ENCODE results near the gene PMF1.

The PMF1 gene

GRCh38 chr1:156241311-156241811 lies 28.6 kb downstream of the PMF1 start (continued):
- TF ChIP-seq, protein P1, sequence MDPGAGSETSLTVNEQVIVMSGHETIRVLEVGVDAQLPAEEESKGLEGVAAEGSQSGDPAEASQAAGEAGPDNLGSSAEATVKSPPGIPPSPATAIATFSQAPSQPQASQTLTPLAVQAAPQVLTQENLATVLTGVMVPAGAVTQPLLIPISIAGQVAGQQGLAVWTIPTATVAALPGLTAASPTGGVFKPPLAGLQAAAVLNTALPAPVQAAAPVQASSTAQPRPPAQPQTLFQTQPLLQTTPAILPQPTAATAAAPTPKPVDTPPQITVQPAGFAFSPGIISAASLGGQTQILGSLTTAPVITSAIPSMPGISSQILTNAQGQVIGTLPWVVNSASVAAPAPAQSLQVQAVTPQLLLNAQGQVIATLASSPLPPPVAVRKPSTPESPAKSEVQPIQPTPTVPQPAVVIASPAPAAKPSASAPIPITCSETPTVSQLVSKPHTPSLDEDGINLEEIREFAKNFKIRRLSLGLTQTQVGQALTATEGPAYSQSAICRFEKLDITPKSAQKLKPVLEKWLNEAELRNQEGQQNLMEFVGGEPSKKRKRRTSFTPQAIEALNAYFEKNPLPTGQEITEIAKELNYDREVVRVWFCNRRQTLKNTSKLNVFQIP (CRISPR knock-in tag; IDR thresholded peaks at IDR 0.05; ENCODE audit: borderline replicate concordance, low read depth): no peak

DNA sequence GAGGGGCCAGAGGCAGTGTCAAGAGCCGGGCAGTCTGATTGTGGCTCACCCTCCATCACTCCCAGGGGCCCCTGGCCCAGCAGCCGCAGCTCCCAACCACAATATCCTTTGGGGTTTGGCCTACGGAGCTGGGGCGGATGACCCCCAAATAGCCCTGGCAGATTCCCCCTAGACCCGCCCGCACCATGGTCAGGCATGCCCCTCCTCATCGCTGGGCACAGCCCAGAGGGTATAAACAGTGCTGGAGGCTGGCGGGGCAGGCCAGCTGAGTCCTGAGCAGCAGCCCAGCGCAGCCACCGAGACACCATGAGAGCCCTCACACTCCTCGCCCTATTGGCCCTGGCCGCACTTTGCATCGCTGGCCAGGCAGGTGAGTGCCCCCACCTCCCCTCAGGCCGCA lies 29.1 kb downstream of the PMF1 start, which contains the start of gene BGLAP:
Gene BGLAP, plus strand, starts transcription at position 259 of the 400 bp plus-strand sequence. Its CDS starts 48 bp downstream, at position 307.
- TF ChIP-seq ZFP3 (CRISPR knock-in tag; IDR thresholded peaks at IDR 0.05): no peak
- no peak for TF ChIP-seq TCF4 (CRISPR knock-in tag; IDR thresholded peaks at IDR 0.05; ENCODE audit: borderline replicate concordance)
- no peak for TF ChIP-seq RARB (CRISPR knock-in tag; IDR thresholded peaks at IDR 0.05)
- TF ChIP-seq, protein P1 (CRISPR knock-in tag; IDR thresholded peaks at IDR 0.05; ENCODE audit: borderline replicate concordance, low read depth): no peak
- TF ChIP-seq PPARA (CRISPR knock-in tag; IDR thresholded peaks at IDR 0.05; ENCODE audit: borderline replicate concordance): no peak
- no peak for TF ChIP-seq TSHZ2 (CRISPR knock-in tag; IDR thresholded peaks at IDR 0.05)
- TF ChIP-seq BACH2 (CRISPR knock-in tag; IDR thresholded peaks at IDR 0.05; ENCODE audit: borderline replicate concordance): no peak
- no peak for TF ChIP-seq ARNTL (CRISPR knock-in tag; IDR thresholded peaks at IDR 0.05; ENCODE audit: borderline replicate concordance, low read depth)
- no peak for TF ChIP-seq OSR1 (CRISPR knock-in tag; IDR thresholded peaks at IDR 0.05)
- no peak for TF ChIP-seq ZC3H10 (CRISPR knock-in tag; IDR thresholded peaks at IDR 0.05)
- no peak for TF ChIP-seq ZNF70 (CRISPR knock-in tag; IDR thresholded peaks at IDR 0.05)
- TF ChIP-seq GLIS3 (CRISPR knock-in tag; IDR thresholded peaks at IDR 0.05): no peak
- TF ChIP-seq CSRNP3 (CRISPR knock-in tag; IDR thresholded peaks at IDR 0.05): no peak
- no peak for TF ChIP-seq SNAI2 (CRISPR knock-in tag; IDR thresholded peaks at IDR 0.05)
- no peak for TF ChIP-seq ISL1 (CRISPR knock-in tag; IDR thresholded peaks at IDR 0.05)
- TF ChIP-seq, protein P2, sequence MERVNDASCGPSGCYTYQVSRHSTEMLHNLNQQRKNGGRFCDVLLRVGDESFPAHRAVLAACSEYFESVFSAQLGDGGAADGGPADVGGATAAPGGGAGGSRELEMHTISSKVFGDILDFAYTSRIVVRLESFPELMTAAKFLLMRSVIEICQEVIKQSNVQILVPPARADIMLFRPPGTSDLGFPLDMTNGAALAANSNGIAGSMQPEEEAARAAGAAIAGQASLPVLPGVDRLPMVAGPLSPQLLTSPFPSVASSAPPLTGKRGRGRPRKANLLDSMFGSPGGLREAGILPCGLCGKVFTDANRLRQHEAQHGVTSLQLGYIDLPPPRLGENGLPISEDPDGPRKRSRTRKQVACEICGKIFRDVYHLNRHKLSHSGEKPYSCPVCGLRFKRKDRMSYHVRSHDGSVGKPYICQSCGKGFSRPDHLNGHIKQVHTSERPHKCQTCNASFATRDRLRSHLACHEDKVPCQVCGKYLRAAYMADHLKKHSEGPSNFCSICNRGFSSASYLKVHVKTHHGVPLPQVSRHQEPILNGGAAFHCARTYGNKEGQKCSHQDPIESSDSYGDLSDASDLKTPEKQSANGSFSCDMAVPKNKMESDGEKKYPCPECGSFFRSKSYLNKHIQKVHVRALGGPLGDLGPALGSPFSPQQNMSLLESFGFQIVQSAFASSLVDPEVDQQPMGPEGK (CRISPR knock-in tag; IDR thresholded peaks at IDR 0.05; ENCODE audit: borderline replicate concordance): no peak
- peak; percentile 6 for ATAC-seq

- ATAC-seq: no peak; the same call in 2 of the 3 replicates
- TF ChIP-seq, protein P1 (CRISPR knock-in tag; IDR thresholded peaks at IDR 0.05; ENCODE audit: borderline replicate concordance, low read depth): no peak
- no peak for TF ChIP-seq GLIS3 (CRISPR knock-in tag; IDR thresholded peaks at IDR 0.05)
- no peak for TF ChIP-seq PPARA (CRISPR knock-in tag; IDR thresholded peaks at IDR 0.05; ENCODE audit: borderline replicate concordance)
- no peak for TF ChIP-seq OSR1 (CRISPR knock-in tag; IDR thresholded peaks at IDR 0.05)
- no peak for TF ChIP-seq SNAI2 (CRISPR knock-in tag; IDR thresholded peaks at IDR 0.05)
- no peak for TF ChIP-seq ZNF565 (CRISPR knock-in tag; conservative IDR thresholded peaks at IDR 0.05; ENCODE audit: low read depth)
- TF ChIP-seq TCF4 (CRISPR knock-in tag; IDR thresholded peaks at IDR 0.05; ENCODE audit: borderline replicate concordance): no peak
- TF ChIP-seq RARB (CRISPR knock-in tag; IDR thresholded peaks at IDR 0.05): no peak
- no peak for TF ChIP-seq ZNF8 (CRISPR knock-in tag; IDR thresholded peaks at IDR 0.05)
- no peak for TF ChIP-seq ESRRG (CRISPR knock-in tag; IDR thresholded peaks at IDR 0.05)
- TF ChIP-seq CSDC2 (CRISPR knock-in tag; IDR thresholded peaks at IDR 0.05): no peak
- no peak for TF ChIP-seq ISL1 (CRISPR knock-in tag; IDR thresholded peaks at IDR 0.05)
- TF ChIP-seq ARNTL (CRISPR knock-in tag; IDR thresholded peaks at IDR 0.05; ENCODE audit: borderline replicate concordance, low read depth): no peak
Measured at GRCh38 chr1:156242738-156243137, 29.9 kb downstream of the PMF1 start.

All from SK-N-SH treated with all-trans-retinoic acid at 6 μM for 48 hours (cell line).